Measurements from ENCODE around the gene CYP2J2. TPM values are rescaled to one million over a fixed set of nuclear protein-coding genes. Genes with fewer than 3 reads are reported as not detected.
"Not testable (repeated sequence)": the region's sequence is repeated elsewhere in the genome, so short reads cannot be mapped to it uniquely, and the experiment has no call there.

CYP2J2 gene
- 100 to 1,000 TPM in 1 of 2 donors, 10 to 100 TPM in 1; 63.9 to 116 TPM for total RNA-seq
- long read RNA-seq, transcript CYP2J2-201 (9 exons, 1,896 nt), result major isoform, 112 of 132 reads
- long read RNA-seq, partial matches to known transcripts, result 5 of 132 reads
- long read RNA-seq, other reads (novel, unspliced or antisense), result 11 of 132 reads

- DNase-seq (peak; percentile 70), ATAC-seq (peak; percentile 98 to 99)
- intact Hi-C loops (cut with DNase I), result no loop called here
Observed at GRCh38 chr1:59926381-59927123, at the start of gene CYP2J2. CYP2J2 (minus strand) TSS chr1:59926773; CDS start chr1:59926746, 27 bp downstream.

GRCh38 chr1:59973719-59974118 is 47.1 kb upstream of the CYP2J2 start:
- DNase-seq (no peak), ATAC-seq (no peak)
- intact Hi-C loops (cut with DNase I), result loop anchor here (10.0 kb wide), 4 partner anchors 151 to 1881 kb away; no protein-coding TSS in a partner anchor

DNA sequence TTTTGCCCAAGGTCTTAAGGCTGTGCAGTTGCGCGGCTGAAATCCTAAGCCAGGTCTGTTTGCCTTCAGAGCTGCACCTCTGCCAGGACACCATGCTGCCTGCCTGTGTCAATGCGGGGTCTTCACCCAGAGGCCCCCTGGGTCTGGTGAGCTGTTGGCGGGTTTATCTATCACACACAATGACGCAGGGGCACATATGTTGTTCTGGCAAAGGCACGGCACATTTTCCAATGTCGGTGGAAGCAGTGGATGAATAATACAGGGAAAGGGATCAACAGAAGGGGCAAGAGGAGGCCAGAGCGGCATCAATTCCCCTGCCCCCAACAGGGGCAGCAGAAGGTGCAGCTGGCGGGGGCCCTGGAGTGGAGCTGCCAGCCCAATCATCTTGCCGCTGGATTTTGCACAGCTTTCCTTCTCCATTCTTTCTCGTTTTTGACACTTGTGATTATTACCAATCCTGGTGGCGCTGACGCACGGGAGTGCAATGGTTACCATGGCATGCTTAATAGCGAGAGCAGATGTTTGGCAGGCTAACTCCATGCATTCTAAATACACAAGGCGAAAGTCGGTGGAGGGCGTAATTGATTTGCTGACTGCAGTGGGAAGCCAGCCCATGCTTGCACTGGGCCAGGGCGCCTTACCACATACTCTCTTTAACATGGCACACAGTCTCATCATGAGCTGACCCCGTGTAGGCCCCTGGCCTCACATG is 45.8 kb upstream of the CYP2J2 start:
- DNase-seq, result no peak
- ATAC-seq, result no peak
- intact Hi-C loops (cut with DNase I), result loop anchor here (10.0 kb wide), 4 partner anchors 152 to 1882 kb away; no protein-coding TSS in a partner anchor

DNA sequence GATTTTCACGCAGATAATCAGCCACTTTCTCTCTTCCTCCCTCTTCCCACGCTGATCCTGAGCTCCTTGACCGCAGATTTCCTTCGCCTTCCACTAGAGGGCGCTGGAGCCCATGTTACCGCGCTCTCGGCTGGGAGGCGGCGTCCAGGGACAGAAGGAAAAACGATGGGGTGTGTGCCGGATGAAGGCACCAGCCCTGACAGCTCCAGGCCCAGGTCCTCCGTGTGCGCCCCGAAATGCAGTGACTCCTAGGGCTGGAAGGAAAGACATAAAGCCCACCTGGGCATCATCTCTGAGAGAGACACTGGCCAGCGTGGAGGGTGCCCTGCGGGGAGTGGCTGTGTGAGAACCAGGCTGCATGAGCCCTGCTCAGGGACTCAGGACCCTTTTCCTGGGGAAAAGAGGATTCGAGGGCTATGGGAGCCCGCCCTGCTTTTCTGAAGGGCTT is 44.9 kb upstream of the CYP2J2 start:
- ATAC-seq, result peak; percentile 84 to 89
- intact Hi-C loops (cut with DNase I), result loop anchor here (10.0 kb wide), 4 partner anchors 153 to 1883 kb away; no protein-coding TSS in a partner anchor
- peak; percentile 71 for DNase-seq

GRCh38 chr1:59969542-59970175 is 43.1 kb upstream of the CYP2J2 start:
- DNase-seq, ATAC-seq: not testable (repeated sequence)
- intact Hi-C loops (cut with DNase I), result loop anchor here (10.0 kb wide), 4 partner anchors 155 to 1885 kb away; no protein-coding TSS in a partner anchor

- DNase-seq; ATAC-seq; intact Hi-C loops (cut with DNase I): not testable (repeated sequence)
Observed at GRCh38 chr1:59968746-59969145, 42.2 kb upstream of the CYP2J2 start.

DNA sequence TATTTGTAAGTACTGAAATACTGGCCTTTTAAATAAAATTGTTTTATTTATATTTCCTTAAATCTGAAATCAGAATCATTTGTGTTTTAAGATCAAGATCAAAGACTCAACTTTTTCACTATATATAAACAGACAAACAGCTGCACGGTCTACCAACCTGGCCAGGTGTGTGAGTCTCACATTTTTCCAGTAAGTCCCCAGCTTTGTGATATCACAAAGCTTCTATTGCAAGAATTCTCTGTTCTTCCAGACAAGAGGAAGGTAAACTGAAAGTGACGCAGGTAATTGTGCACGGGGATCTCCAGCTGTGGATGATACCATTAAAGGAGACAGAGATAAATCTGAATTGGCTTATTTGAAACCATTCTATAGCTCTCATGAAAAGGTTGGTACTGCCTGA is 41.2 kb upstream of the CYP2J2 start:
- ATAC-seq, result no peak
- DNase-seq, result no peak
- intact Hi-C loops (cut with DNase I), result no loop called here

- DNase-seq (no peak), ATAC-seq (no peak)
- intact Hi-C loops (cut with DNase I), result no loop called here
Observed at GRCh38 chr1:59967141-59967697, 40.6 kb upstream of the CYP2J2 start.

- ATAC-seq, result no peak
- no peak for DNase-seq
- intact Hi-C loops (cut with DNase I), result loop anchor here in 1 of 2 donors (5.0 kb wide), 1 partner anchor 75 kb away; no protein-coding TSS in a partner anchor
Observed at GRCh38 chr1:59952065-59952464, 25.5 kb upstream of the CYP2J2 start.

GRCh38 chr1:59949648-59950047 is 23.1 kb upstream of the CYP2J2 start:
- intact Hi-C loops (cut with DNase I), result loop anchor here in 1 of 2 donors (5.0 kb wide), 1 partner anchor 72 kb away; no protein-coding TSS in a partner anchor
- ATAC-seq (no peak), DNase-seq (no peak)

- DNase-seq, result no peak
- intact Hi-C loops (cut with DNase I), result no loop called here
Observed at GRCh38 chr1:59948990-59949389, 22.4 kb upstream of the CYP2J2 start.

GRCh38 chr1:59947047-59947938 is 20.7 kb upstream of the CYP2J2 start:
- ATAC-seq, result peak; percentile 93
- peak; percentile 31 for DNase-seq
- intact Hi-C loops (cut with DNase I), result loop anchor here in 1 of 2 donors (1.0 kb wide), 1 partner anchor 68 kb away; no protein-coding TSS in a partner anchor

More at GRCh38 chr1:59948990-59949389, 22.4 kb upstream of the CYP2J2 start:
- ATAC-seq, result no peak

DNA sequence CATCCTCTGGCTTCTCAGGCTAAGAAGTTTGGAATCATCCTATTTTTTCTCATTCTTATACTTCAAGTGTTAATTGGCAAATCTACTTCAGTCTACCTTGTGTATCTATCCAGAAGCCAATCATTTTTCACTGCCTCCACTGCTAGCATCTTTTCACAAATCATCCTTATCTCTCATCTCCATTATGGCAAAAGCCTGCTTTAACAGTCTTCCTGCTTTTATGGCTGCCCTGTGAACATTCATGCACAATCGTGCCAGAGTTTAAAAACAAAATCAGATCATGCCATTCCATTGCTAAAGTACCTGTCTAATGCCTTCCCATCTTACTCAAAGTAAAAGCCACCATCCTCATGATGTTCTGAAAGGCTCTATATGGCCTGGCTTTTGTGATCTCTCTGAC is 19.2 kb upstream of the CYP2J2 start:
- ATAC-seq, result no peak
- no peak for DNase-seq
- intact Hi-C loops (cut with DNase I), result no loop called here

GRCh38 chr1:59939393-59939792 is 12.8 kb upstream of the CYP2J2 start:
- DNase-seq, result no peak
- intact Hi-C loops (cut with DNase I), result no loop called here
- ATAC-seq, result no peak

- intact Hi-C loops (cut with DNase I), result no loop called here
- no peak for ATAC-seq
- DNase-seq, result no peak
Observed at GRCh38 chr1:59937636-59938210, 11.2 kb upstream of the CYP2J2 start.

GRCh38 chr1:59936358-59936821 is 9.8 kb upstream of the CYP2J2 start:
- no peak for DNase-seq
- intact Hi-C loops (cut with DNase I), result no loop called here
- no peak for ATAC-seq

DNA sequence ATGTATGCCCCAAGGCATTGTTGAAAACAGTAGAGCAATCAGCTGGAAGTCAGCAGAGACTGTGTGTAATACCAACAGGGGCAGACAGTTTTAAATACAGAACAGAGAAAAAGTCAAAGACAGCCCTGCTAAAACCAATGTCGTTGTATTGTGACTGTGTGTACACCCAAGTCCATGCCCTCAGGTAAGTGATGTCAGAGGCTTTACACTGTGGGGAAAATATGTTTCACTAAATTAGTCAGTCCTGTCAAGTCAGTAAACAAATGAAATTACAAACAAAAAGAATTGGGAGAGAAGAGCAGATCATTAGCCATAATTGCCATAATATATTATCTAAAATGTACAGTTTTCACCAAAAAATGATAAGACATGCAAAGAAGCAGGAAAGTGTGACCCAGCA is 2.4 kb upstream of the CYP2J2 start:
- intact Hi-C loops (cut with DNase I), result no loop called here
- DNase-seq (no peak), ATAC-seq (no peak)

Data from left cardiac atrium (tissue), 4 donors.